GM19035 (cell line): ENCODE results near the gene GPR39.

ENCODE experiments used
- ATAC-seq: cut with Tn5 transposase; IDR thresholded peaks from one replicate; pipeline ENCODE4 v1.9.1; 2021; ENCODE audit not compliant: unreplicated experiment

Gene GPR39

DNA sequence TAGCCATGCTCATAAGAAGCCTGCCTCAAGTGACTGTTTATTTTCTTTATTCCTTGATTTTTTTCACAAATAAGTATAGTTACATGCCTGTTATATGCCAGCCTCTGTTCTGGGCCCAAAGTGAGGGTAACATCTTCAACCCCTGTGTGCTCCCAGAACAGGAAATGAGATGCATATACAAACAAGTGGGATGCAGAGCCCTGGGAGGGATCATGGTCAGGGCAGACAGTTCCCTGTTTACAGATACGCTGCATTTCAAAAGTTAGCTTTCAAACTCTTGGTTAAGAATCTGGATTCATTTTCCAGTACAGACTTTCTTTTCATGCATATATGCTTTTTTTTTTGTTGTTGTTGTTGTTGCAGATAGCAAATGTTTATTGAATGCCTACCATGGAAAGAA, 24.4 kb downstream of the GPR39 start:
- ATAC-seq: no peak

GRCh38 chr2:132442278-132442677, 25.7 kb downstream of the GPR39 start:
- no peak for ATAC-seq

GRCh38 chr2:132443106-132443505, 26.5 kb downstream of the GPR39 start:
- ATAC-seq: no peak

- ATAC-seq: no peak
Observed at GRCh38 chr2:132446444-132446843, 29.8 kb downstream of the GPR39 start.

DNA sequence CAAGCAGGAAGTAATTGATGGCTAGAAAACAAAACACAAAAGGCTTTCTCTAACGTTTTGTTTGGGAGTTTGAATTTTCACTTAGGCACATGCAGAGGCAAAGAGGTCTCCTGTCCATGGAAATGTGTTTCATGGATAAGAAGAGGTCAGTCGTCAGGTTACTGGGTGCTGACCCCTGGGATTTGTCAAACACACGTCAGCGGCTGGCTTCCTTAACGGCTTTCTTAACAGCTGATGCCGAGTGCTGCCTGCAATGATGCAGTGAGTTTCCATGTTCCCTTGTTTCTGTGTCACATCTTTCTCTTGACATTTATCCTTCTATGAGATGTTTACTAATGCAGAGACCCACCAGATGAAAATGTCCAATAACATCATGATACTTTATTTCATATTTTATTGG, 31.7 kb downstream of the GPR39 start:
- ATAC-seq: no peak

DNA sequence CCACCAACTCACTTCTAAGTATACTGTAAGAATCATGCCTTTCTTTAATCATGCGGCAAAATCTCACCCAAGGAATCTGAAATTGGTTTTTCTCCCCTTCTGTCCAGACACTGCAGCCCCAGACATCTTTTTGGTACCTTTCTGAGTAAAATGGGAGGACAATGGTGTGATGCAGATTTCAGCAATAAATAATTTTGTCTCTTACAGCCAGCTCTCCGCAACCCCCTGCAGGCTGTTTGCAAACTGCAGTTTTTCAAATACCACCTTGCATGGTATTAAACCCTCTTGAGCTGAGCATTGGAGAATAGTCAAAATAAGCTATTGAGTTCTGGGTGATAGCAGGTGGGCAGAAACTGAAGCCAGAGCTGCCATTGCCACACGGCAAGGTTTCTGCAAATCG, 32.2 kb downstream of the GPR39 start:
- ATAC-seq: no peak

- ATAC-seq: no peak
Observed at GRCh38 chr2:132449868-132450267, 33.3 kb downstream of the GPR39 start.

DNA sequence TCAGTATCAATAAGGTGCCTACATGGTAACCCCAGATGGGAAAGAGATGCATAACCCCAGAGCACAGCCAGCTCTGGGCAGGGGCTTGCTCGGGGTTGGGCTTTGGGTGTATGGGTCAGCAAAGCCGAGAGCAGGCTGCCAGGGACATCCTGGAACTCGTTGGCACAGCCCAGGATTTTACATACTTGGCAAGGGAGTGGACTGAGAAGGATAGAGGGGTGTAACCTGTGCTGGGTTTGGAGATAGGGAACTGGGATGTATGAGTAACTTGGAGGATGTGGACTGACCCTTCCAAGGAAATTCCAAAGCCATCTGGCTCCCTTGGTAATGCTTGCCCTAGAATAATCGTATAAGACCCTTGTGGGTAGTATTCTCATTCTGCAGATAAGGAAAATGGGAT, 44.2 kb downstream of the GPR39 start:
- ATAC-seq: no peak

DNA sequence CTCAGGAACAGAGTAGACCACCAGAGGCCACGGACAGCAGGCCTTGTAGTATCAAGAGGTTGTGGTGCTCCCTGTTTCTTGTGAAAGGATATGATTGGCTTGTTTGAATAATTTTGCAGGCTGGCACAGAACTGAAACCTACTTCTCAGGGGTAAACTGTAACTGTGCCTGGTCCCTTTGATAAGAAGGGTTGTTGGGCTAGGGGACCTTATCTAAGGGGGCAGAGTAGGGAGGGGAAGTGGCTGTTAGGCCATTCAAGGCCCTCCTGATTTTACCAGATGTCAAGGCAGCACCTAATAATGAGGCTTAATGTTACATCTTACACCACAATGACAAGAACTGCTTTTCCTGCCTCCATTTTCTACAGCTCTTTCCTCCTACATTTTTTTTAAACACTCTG, 45.6 kb downstream of the GPR39 start:
- no peak for ATAC-seq

GRCh38 chr2:132463719-132464118, 47.1 kb downstream of the GPR39 start:
- no peak for ATAC-seq

- no peak for ATAC-seq
Observed at GRCh38 chr2:132465917-132466316, 49.3 kb downstream of the GPR39 start.

DNA sequence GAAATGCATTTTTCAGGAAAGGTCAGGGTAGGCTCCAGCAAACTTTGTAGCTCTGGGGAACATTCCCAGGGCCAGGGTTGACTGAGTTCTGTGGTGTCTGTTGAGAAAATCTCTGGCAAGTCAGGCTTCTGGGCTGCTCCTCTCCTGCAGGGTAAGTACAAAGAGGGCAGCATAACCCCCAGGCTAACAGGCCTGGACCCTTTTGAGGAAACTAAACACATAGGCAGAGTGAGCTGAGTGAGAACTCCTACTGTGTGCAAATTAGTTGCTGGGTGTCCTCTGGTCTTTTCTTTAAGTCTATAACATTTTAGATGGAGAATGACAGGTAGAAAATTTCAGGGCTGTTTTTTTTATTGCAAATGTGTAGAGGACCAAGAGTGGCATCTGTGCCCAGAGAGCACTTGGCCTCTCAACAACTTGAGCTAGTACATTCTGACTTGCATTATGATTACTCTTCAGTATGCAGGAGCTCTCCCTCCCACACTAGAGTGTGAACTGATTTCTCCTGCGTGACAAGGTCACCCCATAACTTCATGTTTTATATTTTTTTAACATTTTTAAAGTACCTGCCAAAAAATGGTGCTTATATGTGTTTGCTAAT, 49.9 kb downstream of the GPR39 start:
- no peak for ATAC-seq

DNA sequence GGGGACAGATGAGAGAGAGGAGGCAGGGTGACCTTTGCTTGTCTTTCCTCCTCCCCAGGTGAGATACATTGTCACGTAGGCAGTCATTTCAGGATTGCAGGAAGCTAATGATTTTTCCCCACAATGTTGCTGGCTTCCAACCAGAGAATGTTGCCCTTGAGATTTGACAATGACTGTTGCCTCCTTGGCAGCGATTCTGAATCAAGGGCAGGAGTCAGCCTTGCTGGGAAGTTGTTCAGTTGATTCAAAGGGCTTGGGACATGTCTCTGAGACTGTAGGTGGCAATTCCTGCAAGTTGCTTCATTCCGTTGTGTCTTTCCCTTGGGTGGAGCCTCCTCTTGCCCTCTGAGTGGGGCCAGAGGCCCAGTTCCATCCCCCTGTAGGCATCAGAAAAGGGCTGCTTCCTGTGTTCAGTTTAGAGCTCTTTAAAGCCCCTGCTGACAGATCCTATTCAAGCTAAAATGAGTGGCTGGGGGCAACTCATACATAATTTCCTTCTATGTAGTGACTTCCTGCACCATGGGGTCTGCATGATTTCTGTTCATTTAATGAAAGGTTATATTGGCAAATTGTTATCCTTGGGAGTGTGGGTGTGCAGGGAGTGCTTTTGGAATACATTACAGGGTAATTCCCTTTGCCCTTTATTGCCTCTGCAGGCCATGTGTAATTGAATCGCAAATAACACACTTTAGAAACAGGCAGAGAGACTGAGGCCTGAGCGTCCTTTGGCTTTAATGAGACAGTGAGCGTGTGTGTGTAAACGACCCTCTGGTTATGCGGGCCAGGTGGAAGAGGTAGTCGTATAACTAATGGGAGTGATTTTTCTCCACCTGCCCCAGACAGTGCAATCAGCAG, 52.4 kb downstream of the GPR39 start:
- no peak for ATAC-seq

DNA sequence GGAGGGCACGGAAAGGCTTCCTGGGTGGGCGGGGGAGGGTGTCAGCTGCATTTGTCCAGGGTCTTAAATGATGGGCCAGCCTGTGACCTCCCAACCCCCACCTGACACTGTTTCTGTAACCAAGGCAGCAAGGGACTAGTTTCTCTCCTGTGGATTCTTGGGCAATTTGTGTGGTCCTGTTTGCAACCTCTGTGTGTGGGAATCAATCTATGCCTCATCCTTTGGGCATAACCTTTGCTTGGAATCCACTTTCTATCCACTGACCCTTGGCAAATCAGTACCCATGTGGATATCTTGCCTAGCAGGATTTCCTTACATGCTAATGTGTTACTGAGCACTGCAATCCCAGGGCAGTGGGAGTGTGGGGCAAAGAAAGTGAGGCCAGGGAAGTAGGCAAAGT, 54.1 kb downstream of the GPR39 start:
- no peak for ATAC-seq

GRCh38 chr2:132473174-132473883, 56.7 kb downstream of the GPR39 start:
- no peak for ATAC-seq

DNA sequence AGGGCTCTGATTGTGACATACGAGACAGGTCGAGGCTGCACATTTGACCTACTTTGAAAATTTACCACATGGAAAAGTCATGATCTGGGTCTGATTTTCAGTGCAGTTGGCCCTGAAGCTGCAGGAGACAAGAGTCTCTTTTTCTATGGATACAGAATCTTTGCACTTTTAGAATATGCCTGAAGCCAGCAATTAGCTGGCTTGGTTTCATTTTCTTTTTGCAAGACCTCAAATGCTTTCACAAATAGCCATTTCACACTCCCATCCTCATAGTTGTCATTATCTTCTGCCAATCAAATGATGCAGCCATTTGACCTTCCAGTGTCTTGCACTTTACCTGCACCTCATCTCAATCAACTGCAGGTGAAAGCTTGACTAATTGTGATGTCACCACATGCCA, 59.0 kb downstream of the GPR39 start:
- no peak for ATAC-seq

DNA sequence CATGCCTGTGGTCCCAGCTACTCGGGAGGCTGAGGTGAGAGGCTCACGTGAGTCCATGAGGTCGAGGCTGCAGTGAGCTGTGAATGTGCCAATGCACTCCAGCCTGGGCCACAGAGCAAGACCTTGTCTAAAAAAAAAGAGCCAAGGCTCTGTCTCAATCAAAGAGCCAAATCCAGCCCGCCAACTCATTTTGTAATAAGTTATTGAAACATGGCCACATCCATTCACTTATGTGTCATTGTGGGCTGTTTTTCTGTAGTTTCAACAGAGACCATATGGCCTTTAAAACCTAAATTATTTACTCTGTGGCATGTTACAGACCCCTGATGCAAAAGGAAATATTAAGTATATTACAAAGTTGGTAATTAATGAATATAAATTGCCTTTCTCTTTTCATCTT, 60.8 kb downstream of the GPR39 start:
- ATAC-seq: no peak

GRCh38 chr2:132477962-132478361, 61.4 kb downstream of the GPR39 start:
- ATAC-seq: no peak

GRCh38 chr2:132478461-132479105, 62.0 kb downstream of the GPR39 start:
- ATAC-seq: no peak

GRCh38 chr2:132479155-132479554, 62.5 kb downstream of the GPR39 start:
- ATAC-seq: no peak

DNA sequence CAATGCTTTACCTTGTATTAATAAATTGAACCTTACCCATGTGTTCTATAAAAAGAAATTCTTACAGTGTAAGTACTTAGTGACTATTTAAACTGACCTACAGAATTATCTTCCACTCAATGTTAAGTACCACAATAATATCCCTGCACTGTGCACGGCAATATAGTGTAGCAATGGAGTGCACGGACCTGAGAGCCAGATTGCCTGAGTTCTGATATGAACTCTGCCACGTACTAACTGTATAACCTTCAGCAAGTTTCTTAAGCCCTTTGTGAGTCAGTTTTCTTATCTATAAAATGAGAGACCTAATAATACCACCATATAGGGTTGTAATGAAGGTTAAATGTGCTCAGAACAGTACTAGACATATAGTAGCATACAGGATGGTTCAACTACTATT, 66.2 kb downstream of the GPR39 start:
- no peak for ATAC-seq

DNA sequence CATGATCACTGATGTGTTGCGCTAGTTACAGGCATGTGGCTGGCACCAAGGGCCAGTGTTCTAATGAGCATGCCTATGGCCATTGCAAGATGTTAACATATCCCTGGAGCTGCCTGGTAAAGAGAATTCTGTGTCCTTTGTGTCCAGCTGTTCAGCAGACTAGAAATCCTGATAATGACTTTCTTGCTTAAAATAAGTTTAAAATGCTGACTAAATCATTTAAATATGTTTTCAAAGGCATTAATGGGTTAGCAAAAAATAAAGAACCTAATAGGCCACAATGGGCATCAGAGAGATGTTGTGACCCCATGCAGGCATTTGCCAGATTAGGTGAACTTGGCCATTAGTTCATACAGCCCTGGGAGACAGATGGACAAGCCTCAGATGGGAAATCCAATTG, 67.5 kb downstream of the GPR39 start:
- no peak for ATAC-seq
